Measurements from ENCODE around the gene EFCAB5. TPM values are rescaled to one million over a fixed set of nuclear protein-coding genes. Genes with fewer than 3 reads are reported as not detected.

EFCAB5 gene
- total and polyA plus RNA-seq, 2 of the 13 experiments (the other 11 are each of a cell fraction or from before 2014, with no cell fraction given), result 0.15 TPM; not detected in 1

DNA sequence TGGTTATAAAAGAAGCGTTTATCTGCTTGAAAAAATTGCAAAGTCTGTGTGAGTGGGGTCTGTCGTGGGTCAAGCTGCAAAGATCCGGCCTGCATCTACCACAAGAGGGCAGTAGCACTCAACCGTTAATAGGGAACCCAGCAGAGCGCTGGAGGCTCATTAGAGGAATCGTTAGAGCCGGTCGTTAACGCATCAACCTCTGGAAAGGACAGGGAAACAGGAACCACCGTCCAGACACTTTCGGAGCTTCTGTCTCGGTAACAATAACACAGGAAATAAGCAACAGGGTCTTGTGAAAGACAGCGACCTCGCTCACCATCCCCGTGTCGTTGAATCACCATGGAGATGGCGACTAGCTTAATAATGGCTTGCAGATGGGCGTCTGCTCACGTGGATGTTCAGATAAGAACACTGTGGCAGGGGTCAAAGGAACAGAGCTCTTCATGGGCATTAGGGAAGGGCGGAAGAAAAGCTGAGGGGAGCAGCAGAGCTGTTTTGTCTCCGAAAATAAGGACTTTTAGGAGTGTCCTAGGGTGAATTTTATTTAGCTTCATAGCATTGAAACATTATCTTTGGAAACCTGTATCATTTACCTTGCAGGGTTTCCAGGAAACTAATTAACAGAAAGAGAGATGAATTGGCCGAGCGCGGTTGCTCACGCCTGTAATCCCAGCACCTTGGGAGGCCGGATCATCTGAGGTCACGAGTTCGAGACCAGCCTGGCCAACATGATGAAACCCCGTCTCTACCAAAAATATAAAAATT lies 163.3 kb downstream of the EFCAB5 start (continued):
- TF ChIP-seq TBL1XR1 (IDR thresholded peaks at IDR 0.05; ENCODE audit: borderline replicate concordance, low read length, partially characterized antibody) (peak; percentile 17), NCOA5 (CRISPR knock-in tag; IDR thresholded peaks at IDR 0.05) (no peak), KDM4B (CRISPR knock-in tag; IDR thresholded peaks at IDR 0.05) (no peak), RBM22 (optimal IDR thresholded peaks at IDR 0.05; ENCODE audit: low read length) (no peak), SP5 (CRISPR knock-in tag; IDR thresholded peaks at IDR 0.05; ENCODE audit: borderline replicate concordance, low read depth) (no peak), ZNF34 (CRISPR knock-in tag; IDR thresholded peaks at IDR 0.05; ENCODE audit: borderline replicate concordance) (no peak), ZNF292 (CRISPR knock-in tag; IDR thresholded peaks at IDR 0.05; ENCODE audit: borderline replicate concordance, low read depth) (no peak; the same call in 1 of the 2 replicates), THAP11 (CRISPR knock-in tag; IDR thresholded peaks at IDR 0.05) (peak; percentile 43), ZKSCAN8 (CRISPR knock-in tag; IDR thresholded peaks at IDR 0.05; ENCODE audit: borderline replicate concordance) (no peak), ZBTB8A (CRISPR knock-in tag; IDR thresholded peaks at IDR 0.05; ENCODE audit: borderline replicate concordance, low read depth) (no peak), SIX1 (CRISPR knock-in tag; IDR thresholded peaks at IDR 0.05; ENCODE audit: borderline replicate concordance) (no peak), BORCS8-MEF2B (CRISPR knock-in tag; IDR thresholded peaks at IDR 0.05) (no peak), SP1 (IDR thresholded peaks at IDR 0.05) (no peak), SP1 (CRISPR knock-in tag; IDR thresholded peaks at IDR 0.05) (no peak), FOXA3 (CRISPR knock-in tag; IDR thresholded peaks at IDR 0.05) (peak; percentile 26; the same call in 1 of the 2 replicates), ZNF326 (CRISPR knock-in tag; IDR thresholded peaks at IDR 0.05; ENCODE audit: borderline replicate concordance) (no peak), ZNF484 (CRISPR knock-in tag; IDR thresholded peaks at IDR 0.05; ENCODE audit: borderline replicate concordance, low read depth) (no peak)
- TF ChIP-seq, protein P1, sequence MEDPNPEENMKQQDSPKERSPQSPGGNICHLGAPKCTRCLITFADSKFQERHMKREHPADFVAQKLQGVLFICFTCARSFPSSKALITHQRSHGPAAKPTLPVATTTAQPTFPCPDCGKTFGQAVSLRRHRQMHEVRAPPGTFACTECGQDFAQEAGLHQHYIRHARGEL (CRISPR knock-in tag; IDR thresholded peaks at IDR 0.05), result no peak
- TF ChIP-seq, protein P2, sequence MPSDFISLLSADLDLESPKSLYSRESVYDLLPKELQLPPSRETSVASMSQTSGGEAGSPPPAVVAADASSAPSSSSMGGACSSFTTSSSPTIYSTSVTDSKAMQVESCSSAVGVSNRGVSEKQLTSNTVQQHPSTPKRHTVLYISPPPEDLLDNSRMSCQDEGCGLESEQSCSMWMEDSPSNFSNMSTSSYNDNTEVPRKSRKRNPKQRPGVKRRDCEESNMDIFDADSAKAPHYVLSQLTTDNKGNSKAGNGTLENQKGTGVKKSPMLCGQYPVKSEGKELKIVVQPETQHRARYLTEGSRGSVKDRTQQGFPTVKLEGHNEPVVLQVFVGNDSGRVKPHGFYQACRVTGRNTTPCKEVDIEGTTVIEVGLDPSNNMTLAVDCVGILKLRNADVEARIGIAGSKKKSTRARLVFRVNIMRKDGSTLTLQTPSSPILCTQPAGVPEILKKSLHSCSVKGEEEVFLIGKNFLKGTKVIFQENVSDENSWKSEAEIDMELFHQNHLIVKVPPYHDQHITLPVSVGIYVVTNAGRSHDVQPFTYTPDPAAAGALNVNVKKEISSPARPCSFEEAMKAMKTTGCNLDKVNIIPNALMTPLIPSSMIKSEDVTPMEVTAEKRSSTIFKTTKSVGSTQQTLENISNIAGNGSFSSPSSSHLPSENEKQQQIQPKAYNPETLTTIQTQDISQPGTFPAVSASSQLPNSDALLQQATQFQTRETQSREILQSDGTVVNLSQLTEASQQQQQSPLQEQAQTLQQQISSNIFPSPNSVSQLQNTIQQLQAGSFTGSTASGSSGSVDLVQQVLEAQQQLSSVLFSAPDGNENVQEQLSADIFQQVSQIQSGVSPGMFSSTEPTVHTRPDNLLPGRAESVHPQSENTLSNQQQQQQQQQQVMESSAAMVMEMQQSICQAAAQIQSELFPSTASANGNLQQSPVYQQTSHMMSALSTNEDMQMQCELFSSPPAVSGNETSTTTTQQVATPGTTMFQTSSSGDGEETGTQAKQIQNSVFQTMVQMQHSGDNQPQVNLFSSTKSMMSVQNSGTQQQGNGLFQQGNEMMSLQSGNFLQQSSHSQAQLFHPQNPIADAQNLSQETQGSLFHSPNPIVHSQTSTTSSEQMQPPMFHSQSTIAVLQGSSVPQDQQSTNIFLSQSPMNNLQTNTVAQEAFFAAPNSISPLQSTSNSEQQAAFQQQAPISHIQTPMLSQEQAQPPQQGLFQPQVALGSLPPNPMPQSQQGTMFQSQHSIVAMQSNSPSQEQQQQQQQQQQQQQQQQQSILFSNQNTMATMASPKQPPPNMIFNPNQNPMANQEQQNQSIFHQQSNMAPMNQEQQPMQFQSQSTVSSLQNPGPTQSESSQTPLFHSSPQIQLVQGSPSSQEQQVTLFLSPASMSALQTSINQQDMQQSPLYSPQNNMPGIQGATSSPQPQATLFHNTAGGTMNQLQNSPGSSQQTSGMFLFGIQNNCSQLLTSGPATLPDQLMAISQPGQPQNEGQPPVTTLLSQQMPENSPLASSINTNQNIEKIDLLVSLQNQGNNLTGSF (CRISPR knock-in tag; IDR thresholded peaks at IDR 0.05), result no peak
- TF ChIP-seq, protein P3, sequence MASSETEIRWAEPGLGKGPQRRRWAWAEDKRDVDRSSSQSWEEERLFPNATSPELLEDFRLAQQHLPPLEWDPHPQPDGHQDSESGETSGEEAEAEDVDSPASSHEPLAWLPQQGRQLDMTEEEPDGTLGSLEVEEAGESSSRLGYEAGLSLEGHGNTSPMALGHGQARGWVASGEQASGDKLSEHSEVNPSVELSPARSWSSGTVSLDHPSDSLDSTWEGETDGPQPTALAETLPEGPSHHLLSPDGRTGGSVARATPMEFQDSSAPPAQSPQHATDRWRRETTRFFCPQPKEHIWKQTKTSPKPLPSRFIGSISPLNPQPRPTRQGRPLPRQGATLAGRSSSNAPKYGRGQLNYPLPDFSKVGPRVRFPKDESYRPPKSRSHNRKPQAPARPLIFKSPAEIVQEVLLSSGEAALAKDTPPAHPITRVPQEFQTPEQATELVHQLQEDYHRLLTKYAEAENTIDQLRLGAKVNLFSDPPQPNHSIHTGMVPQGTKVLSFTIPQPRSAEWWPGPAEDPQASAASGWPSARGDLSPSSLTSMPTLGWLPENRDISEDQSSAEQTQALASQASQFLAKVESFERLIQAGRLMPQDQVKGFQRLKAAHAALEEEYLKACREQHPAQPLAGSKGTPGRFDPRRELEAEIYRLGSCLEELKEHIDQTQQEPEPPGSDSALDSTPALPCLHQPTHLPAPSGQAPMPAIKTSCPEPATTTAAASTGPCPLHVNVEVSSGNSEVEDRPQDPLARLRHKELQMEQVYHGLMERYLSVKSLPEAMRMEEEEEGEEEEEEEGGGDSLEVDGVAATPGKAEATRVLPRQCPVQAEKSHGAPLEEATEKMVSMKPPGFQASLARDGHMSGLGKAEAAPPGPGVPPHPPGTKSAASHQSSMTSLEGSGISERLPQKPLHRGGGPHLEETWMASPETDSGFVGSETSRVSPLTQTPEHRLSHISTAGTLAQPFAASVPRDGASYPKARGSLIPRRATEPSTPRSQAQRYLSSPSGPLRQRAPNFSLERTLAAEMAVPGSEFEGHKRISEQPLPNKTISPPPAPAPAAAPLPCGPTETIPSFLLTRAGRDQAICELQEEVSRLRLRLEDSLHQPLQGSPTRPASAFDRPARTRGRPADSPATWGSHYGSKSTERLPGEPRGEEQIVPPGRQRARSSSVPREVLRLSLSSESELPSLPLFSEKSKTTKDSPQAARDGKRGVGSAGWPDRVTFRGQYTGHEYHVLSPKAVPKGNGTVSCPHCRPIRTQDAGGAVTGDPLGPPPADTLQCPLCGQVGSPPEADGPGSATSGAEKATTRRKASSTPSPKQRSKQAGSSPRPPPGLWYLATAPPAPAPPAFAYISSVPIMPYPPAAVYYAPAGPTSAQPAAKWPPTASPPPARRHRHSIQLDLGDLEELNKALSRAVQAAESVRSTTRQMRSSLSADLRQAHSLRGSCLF (CRISPR knock-in tag; IDR thresholded peaks at IDR 0.05; ENCODE audit: borderline replicate concordance), result no peak
